GM12892 (cell line): Measurements from ENCODE around the gene DRAP1.
A peak's percentile ranks its signal among the peaks of the same experiment; 100 is the strongest.

Source experiments
- DNase-seq: peaks from one replicate; pipeline ENCODE4 v3.0.0; 2011; ENCODE audit not compliant: insufficient read length
- FAIRE-seq: peaks from 2 replicates; lab custom pipeline; 2011; peaks lifted over from hg19 to GRCh38; lab: Jason Lieb, UNC
- POLR2A ChIP-seq: IDR thresholded peaks from 2 replicates; pipeline ENCODE4 v1.6.1; 2011; ENCODE audit warnings: low read depth, low read length, control low read depth
- POLR2AphosphoS5 ChIP-seq: IDR thresholded peaks from 2 replicates; pipeline ENCODE4 v1.6.1; 2011; ENCODE audit warnings: low read depth, low read length, control low read depth
- TAF1 ChIP-seq: IDR thresholded peaks from 2 replicates; pipeline ENCODE4 v1.6.1; 2011; ENCODE audit warnings: low read depth, mild to moderate bottlenecking, control low read depth, low read length, borderline replicate concordance

The DRAP1 gene

DNA sequence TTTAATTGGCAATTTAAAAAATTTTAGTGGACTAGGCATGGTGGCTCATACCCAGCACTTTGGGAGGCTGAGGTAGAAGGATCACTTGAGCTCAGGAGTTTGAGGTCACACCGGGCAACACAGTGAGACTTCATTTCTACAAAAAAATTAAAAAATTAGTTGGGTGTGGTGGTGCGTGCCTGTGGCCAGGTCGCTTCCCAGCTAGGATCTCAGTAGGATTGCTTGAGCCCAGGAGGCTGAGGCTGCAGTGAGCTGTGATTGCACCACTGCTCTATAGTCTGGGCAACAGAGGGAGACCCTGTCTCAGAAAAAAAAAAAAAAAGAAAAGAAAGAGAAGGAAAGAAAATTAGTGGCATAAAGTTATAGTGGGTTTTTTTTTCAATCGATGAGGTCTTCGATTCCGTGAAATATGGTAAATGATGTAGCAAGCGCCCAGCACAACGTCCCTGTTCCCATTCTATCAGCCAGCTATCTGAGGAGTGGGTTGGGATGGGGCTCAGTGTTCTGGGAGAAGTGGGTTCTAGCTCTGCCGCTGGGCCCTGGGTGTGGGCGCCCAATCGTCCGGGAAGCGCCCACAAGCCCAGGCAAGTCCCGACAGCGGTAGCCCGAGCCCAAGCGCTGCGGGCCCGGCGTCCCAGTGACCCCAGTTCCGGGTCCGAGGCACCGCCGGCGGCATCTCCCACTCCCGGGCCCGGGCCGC, 20.4 kb upstream of the DRAP1 start:
- TF ChIP-seq TAF1 (no peak), POLR2A (no peak), POLR2AphosphoS5 (no peak)
- DNase-seq: no peak
- no peak for FAIRE-seq

DNA sequence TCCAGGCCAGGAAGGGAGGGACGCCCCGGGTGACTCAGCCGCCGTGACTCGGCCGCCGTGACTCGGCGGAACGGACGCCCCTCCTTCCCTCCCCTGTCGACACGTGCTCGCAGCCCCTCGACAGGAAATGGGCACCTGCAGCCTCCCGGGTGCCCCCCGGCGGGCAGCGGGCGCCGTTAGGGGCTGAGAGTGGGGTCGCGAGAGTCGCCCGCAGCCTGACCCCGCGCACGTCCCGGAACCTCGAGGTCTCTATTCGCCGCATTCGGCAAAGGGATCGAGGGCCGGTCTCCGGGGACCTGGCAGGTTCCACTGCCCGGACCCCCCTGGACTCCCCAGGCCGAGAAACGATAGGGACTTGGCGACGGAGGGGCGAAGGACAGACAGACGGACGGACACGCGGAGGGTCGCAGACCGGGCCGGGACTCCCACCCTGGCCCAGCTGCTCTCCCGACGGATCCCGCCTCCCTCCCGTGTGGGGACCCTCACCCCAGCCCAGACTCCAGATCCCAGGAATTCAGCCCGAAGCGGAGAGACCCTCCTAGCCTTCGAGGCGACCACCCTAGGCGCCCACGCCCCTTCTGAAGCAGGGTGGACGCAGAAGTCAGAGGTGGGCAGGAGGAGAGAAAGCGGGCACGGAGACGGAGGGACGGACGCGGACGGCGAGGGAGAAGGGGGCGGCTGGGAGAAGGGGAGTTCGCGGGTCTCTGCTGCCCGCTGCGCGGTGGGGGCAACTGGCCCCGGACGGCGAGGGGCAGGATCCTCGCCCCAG, 19.7 kb upstream of the DRAP1 start:
- FAIRE-seq: no peak
- DNase-seq: no peak
- TF ChIP-seq POLR2A (no peak), POLR2AphosphoS5 (no peak), TAF1 (no peak)

DNA sequence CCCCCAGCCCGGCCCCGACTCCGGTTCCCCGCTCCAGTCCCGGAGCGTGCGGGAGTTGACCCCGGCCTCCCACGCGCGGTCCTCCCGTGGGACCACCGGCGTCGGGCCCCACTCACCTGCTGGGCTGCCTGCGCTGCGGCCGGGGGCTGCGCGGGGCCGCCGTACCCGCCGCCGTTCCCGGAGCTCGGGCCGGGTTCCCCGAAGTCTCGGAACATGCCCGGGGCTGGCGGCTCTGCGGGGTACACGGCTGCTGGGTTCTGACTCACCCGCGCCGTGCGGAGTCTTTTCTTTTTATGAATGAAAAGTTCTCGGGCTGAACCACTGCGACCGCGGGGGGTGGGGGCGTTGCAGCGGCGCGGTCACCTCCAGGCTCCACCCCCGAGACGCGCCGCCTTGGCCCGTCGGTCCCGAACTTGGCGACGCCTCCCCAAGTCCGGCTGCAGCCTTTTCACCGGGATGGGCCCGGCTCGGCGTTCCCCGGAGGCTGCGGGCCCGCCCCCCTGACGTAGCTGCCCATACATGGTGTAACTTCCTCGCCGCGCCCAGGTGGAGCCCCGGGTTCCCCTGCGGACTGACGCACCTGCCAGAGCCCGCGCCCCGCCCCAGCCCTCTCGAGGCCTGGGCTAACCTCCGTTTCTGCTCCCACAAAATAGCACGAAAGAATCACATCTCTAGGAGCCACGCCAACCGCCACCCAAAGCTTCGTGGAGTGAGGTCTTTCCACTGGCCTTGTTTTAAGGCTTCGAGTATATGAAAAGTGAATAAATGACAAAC, 18.9 kb upstream of the DRAP1 start, which contains the start of gene FOSL1:
Gene FOSL1, minus strand, starts transcription at position 264 of the 774 bp plus-strand sequence. Its CDS starts 49 bp downstream, at position 215.
- FAIRE-seq (peak; percentile 30), DNase-seq (peak; percentile 89)
- TF ChIP-seq POLR2A (peak; percentile 33; the same call in 1 of the 2 replicates), TAF1 (no peak)

DNA sequence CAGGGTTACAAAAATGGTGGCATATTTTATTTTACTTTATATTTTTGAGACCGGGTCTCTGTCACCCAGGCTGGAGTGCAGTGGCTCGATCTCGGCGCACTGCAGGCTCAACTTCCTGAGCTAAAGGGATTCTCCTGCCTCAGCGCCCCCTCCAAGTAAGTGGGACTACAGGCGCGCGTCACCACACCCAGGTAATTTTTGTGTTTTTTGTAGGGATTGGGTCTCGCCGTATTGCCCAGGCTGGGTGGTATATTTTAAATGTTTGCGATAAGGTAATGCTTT, 18.4 kb upstream of the DRAP1 start:
- no peak for DNase-seq
- TF ChIP-seq TAF1 (no peak), POLR2AphosphoS5 (no peak), POLR2A (no peak)
- FAIRE-seq: no peak

DNA sequence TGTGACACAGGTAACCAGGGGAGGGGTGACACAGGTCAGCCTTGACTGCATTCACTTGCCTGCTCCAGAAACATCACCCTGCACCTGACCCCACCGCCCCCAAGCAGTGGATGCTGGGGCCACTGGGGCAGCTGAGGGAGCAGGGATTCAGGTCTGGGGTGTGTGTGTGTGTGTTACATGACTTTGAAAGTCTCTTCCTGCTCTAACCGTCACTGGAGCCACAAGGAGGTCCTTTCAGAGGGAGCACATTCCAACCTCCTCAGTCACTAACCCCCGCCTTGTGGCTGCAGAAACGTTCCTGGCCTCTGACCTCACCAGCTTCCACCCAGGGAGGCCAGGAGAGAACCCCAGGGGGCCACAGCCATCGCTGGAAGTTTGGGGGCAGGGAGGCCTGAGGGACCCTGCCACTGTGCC, 16.2 kb upstream of the DRAP1 start:
- DNase-seq: no peak
- TF ChIP-seq POLR2AphosphoS5 (no peak), TAF1 (no peak), POLR2A (no peak)
- FAIRE-seq: no peak

DNA sequence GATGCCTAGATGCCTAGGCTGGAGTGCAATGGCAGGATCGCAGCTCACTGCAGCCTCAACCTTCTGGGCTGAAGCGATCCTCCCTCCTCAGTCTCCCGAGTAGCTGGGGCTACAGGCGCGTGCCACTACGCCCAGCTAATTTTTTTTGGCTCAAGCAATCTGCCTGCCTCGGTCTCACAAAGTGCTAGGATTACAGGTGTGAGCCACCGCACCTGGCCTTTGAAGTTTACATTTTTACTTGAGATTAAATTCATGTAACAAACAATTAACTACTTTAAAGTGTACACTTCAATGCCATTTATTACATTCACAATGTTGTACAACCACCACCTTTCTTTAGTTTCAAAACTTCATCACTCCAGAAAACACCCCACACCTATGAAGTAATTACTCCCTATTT, 15.5 kb upstream of the DRAP1 start:
- FAIRE-seq (no peak), DNase-seq (no peak)
- TF ChIP-seq POLR2AphosphoS5 (no peak), POLR2A (no peak), TAF1 (no peak)

DNA sequence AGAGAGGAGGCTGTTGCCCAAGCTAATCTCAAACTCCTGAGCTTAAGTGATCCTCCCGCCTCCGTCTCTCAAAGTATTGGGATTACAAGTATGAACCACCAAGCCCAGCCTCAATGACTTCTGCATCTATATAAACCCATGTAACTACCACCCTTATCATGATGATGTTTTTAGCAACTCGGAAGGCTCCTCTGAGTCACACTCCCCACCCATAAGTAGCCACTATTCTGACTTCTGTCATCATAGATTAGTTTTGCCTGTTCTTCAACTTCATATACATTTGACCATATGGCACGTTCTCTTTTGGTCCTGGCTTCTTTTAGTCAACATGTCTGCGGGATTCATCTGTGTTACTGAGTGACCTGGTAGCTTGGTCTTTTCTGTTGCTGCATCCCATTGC, 12.6 kb upstream of the DRAP1 start:
- DNase-seq (no peak), FAIRE-seq (no peak)
- TF ChIP-seq POLR2A: no peak
- no peak for TF ChIP-seq TAF1

DNA sequence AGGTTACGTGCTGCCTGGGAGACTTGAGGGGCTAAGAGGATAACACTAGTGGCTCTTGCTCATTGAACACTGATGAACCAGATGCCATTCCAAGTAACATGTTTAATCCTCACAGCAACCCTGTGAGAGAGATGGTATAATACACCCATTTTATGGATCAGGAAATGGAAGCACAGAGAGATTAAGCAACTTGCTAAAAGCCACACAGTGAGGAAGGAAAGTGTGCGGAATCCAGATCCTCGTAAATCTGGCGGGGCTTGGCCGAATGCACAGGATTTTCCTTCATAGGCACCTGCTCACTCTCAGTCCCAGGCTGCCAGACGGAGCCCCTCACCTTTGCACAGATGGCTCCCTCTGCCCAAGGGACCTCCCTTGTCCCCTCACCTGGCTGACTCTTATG, 11.3 kb upstream of the DRAP1 start:
- no peak for DNase-seq
- TF ChIP-seq TAF1: no peak
- no peak for TF ChIP-seq POLR2AphosphoS5
- TF ChIP-seq POLR2A: no peak
- FAIRE-seq: no peak

DNA sequence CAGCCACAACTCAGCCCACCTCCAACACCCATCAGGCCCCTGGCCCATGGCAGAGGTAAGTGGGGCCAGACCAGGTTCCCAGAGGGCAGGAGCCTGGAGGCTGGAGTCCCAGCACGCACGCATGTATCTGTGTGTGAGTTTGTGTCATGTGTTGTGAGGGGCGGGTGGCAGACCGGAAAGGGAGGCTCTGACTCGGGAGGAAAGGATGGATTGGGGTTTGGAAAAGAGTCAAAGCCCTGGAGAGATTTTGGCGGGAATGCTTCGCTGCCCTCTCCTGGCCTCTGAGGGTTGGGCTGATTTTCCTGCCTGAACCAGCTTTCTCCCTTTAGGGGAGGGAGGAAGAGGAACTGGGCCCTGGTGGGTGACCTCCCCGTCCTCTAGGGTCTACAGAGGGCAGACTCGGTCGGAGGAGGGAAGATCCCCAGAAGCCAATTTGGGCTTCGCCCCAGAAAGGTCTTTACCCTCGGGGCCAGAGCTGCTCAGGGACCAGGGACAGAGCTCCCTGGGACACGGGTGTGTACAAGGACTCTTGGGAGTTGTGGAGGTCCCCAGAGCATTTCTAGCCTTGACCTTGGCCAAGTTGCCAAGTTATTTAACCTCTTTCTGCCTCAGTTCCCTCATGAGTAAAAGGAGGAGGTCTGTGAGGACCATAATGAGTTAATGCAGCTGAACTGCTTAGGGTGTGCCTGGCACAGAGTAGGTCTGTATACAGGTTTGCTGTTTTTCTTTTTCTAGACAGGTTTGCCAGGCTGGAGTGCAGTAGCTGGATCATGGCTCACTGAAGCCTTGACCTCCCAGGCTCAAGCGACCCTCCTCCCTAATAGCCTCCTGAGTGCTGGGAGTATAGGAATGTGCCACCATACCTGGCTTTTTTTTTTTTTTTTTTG, 7.3 kb upstream of the DRAP1 start:
- FAIRE-seq: no peak

DNA sequence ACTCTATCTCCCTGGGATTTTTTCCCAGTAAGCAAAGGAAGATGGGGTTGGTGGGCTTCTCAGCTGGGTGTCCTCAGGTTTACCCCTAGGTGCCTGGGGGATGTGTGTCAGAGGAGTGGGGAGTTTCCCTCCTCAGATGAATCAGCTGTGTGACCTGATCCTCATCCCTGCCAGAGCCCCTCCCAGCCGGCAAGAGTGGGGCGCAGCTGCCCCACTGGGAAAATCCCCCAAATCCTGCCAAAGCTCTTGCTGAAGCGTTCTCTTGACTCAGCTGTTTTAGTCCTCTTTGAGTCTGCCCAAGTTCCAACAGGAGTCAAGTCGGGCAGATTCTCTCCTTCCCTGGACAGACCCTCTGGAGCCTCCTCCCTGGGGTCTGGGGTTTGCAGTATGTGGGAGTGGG, 6.4 kb upstream of the DRAP1 start:
- DNase-seq: no peak
- FAIRE-seq: peak; percentile 17
- TF ChIP-seq POLR2AphosphoS5: no peak
- TF ChIP-seq POLR2A: no peak
- TF ChIP-seq TAF1: no peak

More for the DNA sequence above, 7.3 kb upstream of the DRAP1 start:
- no peak for TF ChIP-seq POLR2AphosphoS5
- TF ChIP-seq POLR2A: no peak
- TF ChIP-seq TAF1: no peak
- DNase-seq: no peak

DNA sequence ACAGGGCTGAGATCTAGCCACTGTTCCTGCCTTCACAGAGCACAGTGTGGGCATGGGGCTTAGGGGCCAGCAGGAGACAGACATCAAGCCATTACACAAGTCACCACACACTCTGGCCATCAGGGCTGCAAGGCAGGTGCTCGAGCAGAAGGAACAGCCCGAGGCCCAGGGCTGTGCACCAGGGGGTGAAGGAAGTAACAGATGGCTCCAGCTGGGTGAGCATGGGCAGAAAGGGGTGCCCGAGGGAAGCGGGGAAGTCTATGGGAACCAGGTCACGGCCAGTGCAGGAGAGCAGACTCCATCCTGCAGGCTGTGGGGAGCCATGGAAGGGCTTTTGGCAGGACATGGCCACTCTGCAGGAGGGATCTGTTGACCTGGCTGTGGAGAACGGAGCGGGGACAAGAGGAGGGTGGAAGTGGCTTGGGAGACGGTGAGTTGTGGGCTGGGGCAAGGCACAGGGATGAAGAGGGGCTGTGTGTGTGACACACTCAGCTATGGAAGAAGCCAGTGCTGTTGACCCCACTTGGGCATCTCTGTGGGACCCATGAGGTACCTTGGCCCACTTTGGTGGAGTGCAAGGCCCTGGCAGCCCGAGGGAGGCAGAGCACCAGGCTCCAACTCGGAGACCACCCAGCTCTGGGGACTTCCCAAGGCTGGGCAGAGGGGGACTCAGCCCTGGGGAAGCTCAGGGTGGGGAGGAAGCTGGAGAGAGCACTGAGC, 4.0 kb upstream of the DRAP1 start:
- DNase-seq (no peak), FAIRE-seq (no peak)
- TF ChIP-seq TAF1 (no peak), POLR2AphosphoS5 (no peak), POLR2A (no peak)

DNA sequence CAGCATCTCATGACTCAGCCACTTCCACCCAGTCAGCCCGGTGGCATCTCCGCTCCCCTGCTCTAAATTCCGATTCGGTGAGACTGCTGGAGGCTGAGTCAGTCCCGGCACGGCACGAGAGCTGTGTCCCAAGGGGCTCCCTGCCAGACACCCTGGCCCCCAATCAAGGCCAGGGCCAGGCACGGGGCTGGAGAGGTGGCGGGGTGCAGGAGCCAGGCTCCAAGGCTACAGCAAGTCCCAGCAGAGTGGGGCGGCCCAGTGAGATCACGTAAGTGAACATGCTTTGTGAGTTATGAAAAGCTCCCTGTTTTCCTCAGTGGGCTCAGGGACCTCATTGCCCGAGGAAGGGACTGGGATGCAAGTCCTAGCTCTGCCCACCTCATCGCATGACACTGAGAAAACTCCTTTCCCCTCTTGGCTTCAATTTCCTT, 3.4 kb upstream of the DRAP1 start:
- TF ChIP-seq TAF1 (no peak), POLR2AphosphoS5 (no peak), POLR2A (no peak)
- DNase-seq (no peak), FAIRE-seq (no peak)
